SH-SY5Y (cell line): ENCODE measurements around the gene SLC16A11.

Source experiments
- GATA2 ChIP-seq: IDR thresholded peaks from 2 replicates; pipeline ENCODE4 v1.6.1; 2011; ENCODE audit warnings: mild to moderate bottlenecking, low read depth, low read length
- GATA3 ChIP-seq: IDR thresholded peaks from 2 replicates; pipeline ENCODE4 v1.6.1; 2011; ENCODE audit warnings: low read depth, mild to moderate bottlenecking, low read length, moderate library complexity

GRCh38 chr17:7026471-7027115 is 17.3 kb downstream of the SLC16A11 start:
- TF ChIP-seq GATA3 (no peak), GATA2 (no peak)
